Common myeloid progenitor, CD34-positive (primary cell): ENCODE measurements around the gene NOP14.
A peak's percentile ranks its signal among the peaks of the same experiment; 100 is the strongest.
"Not testable (repeated sequence)": the region's sequence is repeated elsewhere in the genome, so short reads cannot be mapped to it uniquely, and the experiment has no call there.

Experiments
- CTCF ChIA-PET: fragments of 350-600 bp; sonication (Branson Sonifier 250); formaldehyde crosslinking; loops from one replicate; lab custom pipeline; 2021; ENCODE audit warnings: antibody characterized with exemption; lab: Charles Lee
- POLR2A ChIA-PET: fragments of 350-600 bp; sonication (Branson Sonifier 250); formaldehyde crosslinking; loops from one replicate; lab custom pipeline; 2021; ENCODE audit warnings: antibody characterized with exemption; lab: Charles Lee
- DNase-seq, 3 donors: peaks; one replicate each; pipeline versions ENCODE4 v3.0.0 to v3.0.0-alpha.2; 2013
- H3K27ac ChIP-seq, 2 experiments: 1 replicate in 1 of 2; 2 replicates in 1 of 2; pipeline ENCODE4 v1.7.0; 2013; ENCODE audit warnings: inconsistent platforms in 2 of 2, low read length in 2 of 2, mild to moderate bottlenecking in 2 of 2, low read depth in 1 of 2, moderate library complexity in 1 of 2; ENCODE audit not compliant: severe bottlenecking in 2 of 2, insufficient read depth in 1 of 2, poor library complexity in 1 of 2
- H3K27me3 ChIP-seq, 5 experiments: replicated peaks in 2 of 5; 1 replicate in 3 of 5; 2 replicates in 2 of 5; pipeline versions ENCODE4 v1.6.1 to v1.7.0; 2013; ENCODE audit warnings: low read length in 4 of 5, mild to moderate bottlenecking in 2 of 5, moderate library complexity in 2 of 5, inconsistent platforms in 1 of 5; ENCODE audit not compliant: insufficient read depth in 5 of 5, control insufficient read depth in 4 of 5
- H3K36me3 ChIP-seq, 4 experiments: 1 replicate in 2 of 4; 2 replicates in 2 of 4; pipeline versions ENCODE4 v1.6.1 to v1.7.0; 2013; ENCODE audit warnings: low read length in 3 of 4, control low read depth in 1 of 4, mild to moderate bottlenecking in 1 of 4; ENCODE audit not compliant: control insufficient read depth in 4 of 4, insufficient read depth in 4 of 4
- H3K4me1 ChIP-seq, 4 experiments: 1 replicate in 3 of 4; 2 replicates in 1 of 4; pipeline versions ENCODE4 v1.6.1 to v1.7.1; 2013; ENCODE audit warnings: low read length in 3 of 4, mild to moderate bottlenecking in 3 of 4, control low read depth in 1 of 4, inconsistent platforms in 1 of 4, moderate library complexity in 1 of 4; ENCODE audit not compliant: control insufficient read depth in 4 of 4, insufficient read depth in 4 of 4; ENCODE audit errors: control extremely low read depth in 1 of 4
- H3K4me3 ChIP-seq, 7 experiments: 1 replicate in 4 of 7; 2 replicates in 3 of 7; pipeline versions ENCODE4 v1.5.1 to v1.7.0; 2013; ENCODE audit warnings: mild to moderate bottlenecking in 7 of 7, low read length in 6 of 7, moderate library complexity in 6 of 7, inconsistent platforms in 2 of 7, low read depth in 2 of 7, control low read depth in 1 of 7; ENCODE audit not compliant: insufficient read depth in 4 of 7, control insufficient read depth in 1 of 7; ENCODE audit errors: extremely low read depth in 1 of 7
- H3K9me3 ChIP-seq, 5 experiments: 1 replicate in 4 of 5; 2 replicates in 1 of 5; pipeline versions ENCODE4 v1.6.1 to v1.7.1; 2013; ENCODE audit warnings: low read length in 4 of 5, mild to moderate bottlenecking in 2 of 5, inconsistent platforms in 1 of 5, low read depth in 1 of 5, moderate library complexity in 1 of 5; ENCODE audit not compliant: control insufficient read depth in 4 of 5, insufficient read depth in 2 of 5; ENCODE audit errors: control extremely low read depth in 1 of 5
- WGBS: methylation state at CpG from one replicate; pipeline ENCODE4 v1.1.5; 2013; ENCODE audit not compliant: insufficient coverage; 5-methylcytosine and 5-hydroxymethylcytosine counted together

The NOP14 gene

GRCh38 chr4:2923141-2923551 lies 40.1 kb downstream of the NOP14 start:
- ChIA-PET POLR2A (no interaction called here), CTCF (interaction anchor here (0.7 to 4.4 kb wide), 4 partner anchors 9 to 209 kb away, joined by 3 to 16 read pairs (median 4); no protein-coding TSS in a partner anchor)
- Histone ChIP-seq H3K27ac (no peak overlapping the region), H3K4me1 (peaks cover 0 to 13% (median 7%) of the 10 kb centered on the region in 4 experiments), H3K36me3 (peaks cover 5 to 61% (median 33%) of the 10 kb centered on the region in 4 experiments), H3K9me3 (no peaks in the 10 kb centered on the region), H3K4me3 (no peak overlapping the region), H3K27me3 (no peaks in the 10 kb centered on the region)
- 97% methylated on average over 10 of the region's 10 CpGs for WGBS
- no peak for DNase-seq

GRCh38 chr4:2922453-2923101 lies 40.6 kb downstream of the NOP14 start:
- H3K27me3 ChIP-seq, POLR2A ChIA-PET, H3K4me3 ChIP-seq, H3K27ac ChIP-seq, H3K9me3 ChIP-seq: not testable (repeated sequence)
- CTCF ChIA-PET: interaction anchor here (1.3 to 4.4 kb wide), 3 partner anchors 8 to 209 kb away, joined by 3 to 16 read pairs (median 5); no protein-coding TSS in a partner anchor
- peak in 1 of 3 donors; percentile 50 for DNase-seq
- Histone ChIP-seq H3K36me3 (peaks cover 5 to 56% (median 30%) of the 10 kb centered on the region in 4 experiments), H3K4me1 (peaks cover 0 to 13% (median 7%) of the 10 kb centered on the region in 4 experiments)
- WGBS: 69% methylated on average over 4 of the region's 7 CpGs

GRCh38 chr4:2918714-2919113 lies 44.5 kb downstream of the NOP14 start:
- H3K27ac ChIP-seq, CTCF ChIA-PET, H3K9me3 ChIP-seq, DNase-seq, POLR2A ChIA-PET, H3K4me3 ChIP-seq, H3K27me3 ChIP-seq: not testable (repeated sequence)
- H3K36me3 ChIP-seq: peaks cover 8 to 31% (median 17%) of the 10 kb centered on the region in 4 experiments
- H3K4me1 ChIP-seq: peaks cover 0 to 25% (median 21%) of the 10 kb centered on the region in 4 experiments
- WGBS: 94% methylated on average over 4 of the region's 8 CpGs

GRCh38 chr4:2918300-2918699 lies 44.9 kb downstream of the NOP14 start:
- POLR2A ChIA-PET, H3K9me3 ChIP-seq, H3K27me3 ChIP-seq, H3K4me3 ChIP-seq, CTCF ChIA-PET, H3K27ac ChIP-seq, DNase-seq: not testable (repeated sequence)
- H3K4me1 ChIP-seq: peaks cover 0 to 28% (median 25%) of the 10 kb centered on the region in 4 experiments
- WGBS: no CpG with 5 or more reads among the region's 2 CpGs
- peaks cover 6 to 29% (median 16%) of the 10 kb centered on the region in 4 experiments for H3K36me3 ChIP-seq

- H3K9me3 ChIP-seq, H3K27me3 ChIP-seq, POLR2A ChIA-PET, H3K27ac ChIP-seq, H3K4me3 ChIP-seq, DNase-seq: not testable (repeated sequence)
- H3K36me3 ChIP-seq: peaks cover 9 to 32% (median 19%) of the 10 kb centered on the region in 4 experiments
- CTCF ChIA-PET: interaction anchor here (0.6 to 0.7 kb wide), 2 partner anchors 20 to 61 kb away, joined by 3 to 4 read pairs; no protein-coding TSS in a partner anchor
- H3K4me1 ChIP-seq: peaks cover 0 to 22% (median 18%) of the 10 kb centered on the region in 4 experiments
- WGBS: no CpG with 5 or more reads among the region's 2 CpGs
These were observed 46.5 kb downstream of the NOP14 start for GRCh38 chr4:2916696-2917095.

- no peak for DNase-seq
These were observed 47.4 kb downstream of the NOP14 start for GRCh38 chr4:2915789-2916188.

More at GRCh38 chr4:2915789-2916188, 47.4 kb downstream of the NOP14 start:
- Histone ChIP-seq H3K4me3 (no peak overlapping the region), H3K27me3 (no peaks in the 10 kb centered on the region), H3K36me3 (peaks cover 9 to 37% (median 25%) of the 10 kb centered on the region in 4 experiments), H3K9me3 (no peaks in the 10 kb centered on the region), H3K27ac (no peak overlapping the region), H3K4me1 (peaks cover 0 to 22% (median 18%) of the 10 kb centered on the region in 4 experiments)
- POLR2A ChIA-PET: no interaction called here
- CTCF ChIA-PET: interaction anchor here (2.7 kb wide), 1 partner anchor 8 kb away, joined by 16 read pairs; no protein-coding TSS in a partner anchor
- 88% methylated on average over 8 of the region's 9 CpGs for WGBS
